Duodenal mucosa (tissue), 2 donors: Measurements from ENCODE around the gene ADGRB3.

Experiments
- H3K27ac ChIP-seq: one replicate; pipeline ENCODE4 v1.7.0; 2013; ENCODE audit warnings: low read depth, low read length
- H3K27me3 ChIP-seq, 2 donors: one replicate each; pipeline ENCODE4 v1.7.0; 2013; ENCODE audit warnings: low read length in 2 of 2, control low read depth in 1 of 2; ENCODE audit not compliant: insufficient read depth in 2 of 2, control insufficient read depth in 1 of 2
- H3K36me3 ChIP-seq, 2 donors: one replicate each; pipeline ENCODE4 v1.7.0; 2013; ENCODE audit warnings: low read length in 2 of 2, control low read depth in 1 of 2; ENCODE audit not compliant: insufficient read depth in 2 of 2, control insufficient read depth in 1 of 2
- H3K4me1 ChIP-seq, 2 donors: one replicate each; pipeline ENCODE4 v1.7.0; 2013; ENCODE audit warnings: low read length in 2 of 2, control low read depth in 1 of 2; ENCODE audit not compliant: insufficient read depth in 2 of 2, control insufficient read depth in 1 of 2
- H3K4me3 ChIP-seq, 2 donors: one replicate each; pipeline ENCODE4 v1.7.0; 2013; ENCODE audit warnings: low read length in 2 of 2, low read depth in 1 of 2
- H3K9ac ChIP-seq, 2 donors: one replicate each; pipeline ENCODE4 v1.7.0; 2013; ENCODE audit warnings: low read length in 2 of 2, low read depth in 1 of 2
- H3K9me3 ChIP-seq, 2 donors: one replicate each; pipeline ENCODE4 v1.7.0; 2013; ENCODE audit warnings: low read length in 2 of 2, control low read depth in 1 of 2; ENCODE audit not compliant: control insufficient read depth in 1 of 2

ADGRB3 gene

GRCh38 chr6:69089539-69089938, 454.5 kb downstream of the ADGRB3 start:
- Histone ChIP-seq H3K4me1 (no peaks in the 10 kb centered on the region), H3K36me3 (no peaks in the 10 kb centered on the region), H3K27me3 (no peaks in the 10 kb centered on the region), H3K27ac (no peak overlapping the region), H3K9me3 (no peaks in the 10 kb centered on the region), H3K9ac (no peak overlapping the region), H3K4me3 (no peak overlapping the region)

- no peak overlapping the region for H3K4me3 ChIP-seq
- H3K9me3 ChIP-seq = no peaks in the 10 kb centered on the region
- no peak overlapping the region for H3K9ac ChIP-seq
- H3K36me3 ChIP-seq = no peaks in the 10 kb centered on the region
- H3K4me1 ChIP-seq = no peaks in the 10 kb centered on the region
- H3K27me3 ChIP-seq = no peaks in the 10 kb centered on the region
- no peak overlapping the region for H3K27ac ChIP-seq
These were observed 455.1 kb downstream of the ADGRB3 start for GRCh38 chr6:69090132-69090531.

- Histone ChIP-seq H3K4me3 (no peak overlapping the region), H3K27me3 (no peaks in the 10 kb centered on the region), H3K36me3 (no peaks in the 10 kb centered on the region), H3K9me3 (no peaks in the 10 kb centered on the region), H3K9ac (no peak overlapping the region), H3K4me1 (no peaks in the 10 kb centered on the region), H3K27ac (no peak overlapping the region)
These were observed 461.6 kb downstream of the ADGRB3 start for GRCh38 chr6:69096681-69097080.

- no peaks in the 10 kb centered on the region for H3K9me3 ChIP-seq
- H3K9ac ChIP-seq = no peak overlapping the region
- no peak overlapping the region for H3K27ac ChIP-seq
- no peaks in the 10 kb centered on the region for H3K27me3 ChIP-seq
- H3K4me1 ChIP-seq = no peaks in the 10 kb centered on the region
- no peaks in the 10 kb centered on the region for H3K36me3 ChIP-seq
- H3K4me3 ChIP-seq = no peak overlapping the region
These were observed 462.9 kb downstream of the ADGRB3 start for GRCh38 chr6:69097948-69098347.

- H3K27me3 ChIP-seq = no peaks in the 10 kb centered on the region
- H3K4me3 ChIP-seq = no peak overlapping the region
- no peaks in the 10 kb centered on the region for H3K9me3 ChIP-seq
- no peak overlapping the region for H3K27ac ChIP-seq
- H3K4me1 ChIP-seq = no peaks in the 10 kb centered on the region
- H3K36me3 ChIP-seq = no peaks in the 10 kb centered on the region
- H3K9ac ChIP-seq = no peak overlapping the region
These were observed 463.8 kb downstream of the ADGRB3 start for GRCh38 chr6:69098910-69099309.

GRCh38 chr6:69100772-69101171, 465.7 kb downstream of the ADGRB3 start:
- no peaks in the 10 kb centered on the region for H3K27me3 ChIP-seq
- no peak overlapping the region for H3K27ac ChIP-seq
- H3K4me3 ChIP-seq = no peak overlapping the region
- no peak overlapping the region for H3K9ac ChIP-seq
- H3K36me3 ChIP-seq = no peaks in the 10 kb centered on the region
- H3K9me3 ChIP-seq = no peaks in the 10 kb centered on the region
- no peaks in the 10 kb centered on the region for H3K4me1 ChIP-seq

- no peaks in the 10 kb centered on the region for H3K27me3 ChIP-seq
- H3K36me3 ChIP-seq = no peaks in the 10 kb centered on the region
- no peak overlapping the region for H3K9ac ChIP-seq
- H3K27ac ChIP-seq = no peak overlapping the region
- H3K4me3 ChIP-seq = no peak overlapping the region
- H3K4me1 ChIP-seq = no peaks in the 10 kb centered on the region
- H3K9me3 ChIP-seq = no peaks in the 10 kb centered on the region
These were observed 467.3 kb downstream of the ADGRB3 start for GRCh38 chr6:69102416-69102815.

- no peaks in the 10 kb centered on the region for H3K36me3 ChIP-seq
These were observed 470.2 kb downstream of the ADGRB3 start for GRCh38 chr6:69105288-69105687.

GRCh38 chr6:69106511-69106910, 471.4 kb downstream of the ADGRB3 start:
- Histone ChIP-seq H3K4me1 (no peaks in the 10 kb centered on the region), H3K4me3 (no peak overlapping the region), H3K9me3 (no peaks in the 10 kb centered on the region), H3K9ac (no peak overlapping the region), H3K36me3 (no peaks in the 10 kb centered on the region), H3K27me3 (no peaks in the 10 kb centered on the region), H3K27ac (no peak overlapping the region)

More at GRCh38 chr6:69105288-69105687, 470.2 kb downstream of the ADGRB3 start:
- Histone ChIP-seq H3K27ac (no peak overlapping the region), H3K27me3 (no peaks in the 10 kb centered on the region), H3K9me3 (no peaks in the 10 kb centered on the region), H3K4me1 (no peaks in the 10 kb centered on the region), H3K4me3 (no peak overlapping the region), H3K9ac (no peak overlapping the region)

GRCh38 chr6:69111301-69111700, 476.2 kb downstream of the ADGRB3 start:
- Histone ChIP-seq H3K4me3 (no peak overlapping the region), H3K27ac (no peak overlapping the region), H3K4me1 (no peaks in the 10 kb centered on the region), H3K36me3 (no peaks in the 10 kb centered on the region), H3K9me3 (no peaks in the 10 kb centered on the region), H3K9ac (no peak overlapping the region), H3K27me3 (no peaks in the 10 kb centered on the region)

GRCh38 chr6:69116658-69117057, 481.6 kb downstream of the ADGRB3 start:
- Histone ChIP-seq H3K36me3 (no peaks in the 10 kb centered on the region), H3K27me3 (no peaks in the 10 kb centered on the region), H3K27ac (no peak overlapping the region), H3K9me3 (no peaks in the 10 kb centered on the region), H3K4me3 (no peak overlapping the region), H3K4me1 (no peaks in the 10 kb centered on the region), H3K9ac (no peak overlapping the region)
